Measurements from ENCODE around the gene USP47. TPM values are rescaled to one million over a fixed set of nuclear protein-coding genes. Genes with fewer than 3 reads are reported as not detected.

USP47 gene
- 27.0 and 33.5 TPM in 2 replicates for total RNA-seq (2014; rRNA removed; shearing (Covaris generic))
- 20.5 and 21.9 TPM in 2 replicates for polyA plus RNA-seq (2014; cell fraction: nucleus; rRNA removed)

GRCh38 chr11:11841723-11842420 lies at the start of gene USP47:
Gene USP47, plus strand, starts transcription at chr11:11841972. Its CDS starts 214 bp downstream, at chr11:11842186.
- peak; percentile 75 for DNase-seq (ENCODE audit: extremely low read depth, low read depth)

GRCh38 chr11:11793073-11793472 lies 48.7 kb upstream of the USP47 start:
- DNase-seq (ENCODE audit: extremely low read depth, low read depth) = no peak

GRCh38 chr11:11798586-11799438 lies 43.0 kb upstream of the USP47 start:
- DNase-seq (ENCODE audit: extremely low read depth, low read depth) = no peak

GRCh38 chr11:11805228-11805627 lies 36.5 kb upstream of the USP47 start:
- no peak for DNase-seq (ENCODE audit: extremely low read depth, low read depth)

GRCh38 chr11:11806074-11806473 lies 35.7 kb upstream of the USP47 start:
- DNase-seq (ENCODE audit: extremely low read depth, low read depth) = no peak

GRCh38 chr11:11806586-11806985 lies 35.2 kb upstream of the USP47 start:
- no peak for DNase-seq (ENCODE audit: extremely low read depth, low read depth)

GRCh38 chr11:11807811-11808782 lies 33.7 kb upstream of the USP47 start:
- no peak for DNase-seq (ENCODE audit: extremely low read depth, low read depth)

- no peak for DNase-seq (ENCODE audit: extremely low read depth, low read depth)
These were observed 32.7 kb upstream of the USP47 start for GRCh38 chr11:11808992-11809615.

- DNase-seq (ENCODE audit: extremely low read depth, low read depth) = no peak
These were observed 30.7 kb upstream of the USP47 start for GRCh38 chr11:11810764-11811726.

GRCh38 chr11:11813288-11813962 lies 28.3 kb upstream of the USP47 start:
- DNase-seq (ENCODE audit: extremely low read depth, low read depth) = peak; percentile 30

GRCh38 chr11:11814614-11815452 lies 26.9 kb upstream of the USP47 start:
- no peak for DNase-seq (ENCODE audit: extremely low read depth, low read depth)

- no peak for DNase-seq (ENCODE audit: extremely low read depth, low read depth)
These were observed 25.1 kb upstream of the USP47 start for GRCh38 chr11:11816511-11817314.

- no peak for DNase-seq (ENCODE audit: extremely low read depth, low read depth)
These were observed 23.8 kb upstream of the USP47 start for GRCh38 chr11:11817957-11818356.

- no peak for DNase-seq (ENCODE audit: extremely low read depth, low read depth)
These were observed 23.1 kb upstream of the USP47 start for GRCh38 chr11:11818529-11819121.

- no peak for DNase-seq (ENCODE audit: extremely low read depth, low read depth)
These were observed 19.9 kb upstream of the USP47 start for GRCh38 chr11:11821899-11822298.

- no peak for DNase-seq (ENCODE audit: extremely low read depth, low read depth)
These were observed 18.8 kb upstream of the USP47 start for GRCh38 chr11:11822946-11823345.

Data from NCI-H460 (cell line).